ENCODE results near the gene IGSF3. TPM values are rescaled to one million over a fixed set of nuclear protein-coding genes. Genes with fewer than 3 reads are reported as not detected.

Gene IGSF3
- total RNA-seq, 2 donors from 2014 or later = 21.4 to 30.6 TPM

DNA sequence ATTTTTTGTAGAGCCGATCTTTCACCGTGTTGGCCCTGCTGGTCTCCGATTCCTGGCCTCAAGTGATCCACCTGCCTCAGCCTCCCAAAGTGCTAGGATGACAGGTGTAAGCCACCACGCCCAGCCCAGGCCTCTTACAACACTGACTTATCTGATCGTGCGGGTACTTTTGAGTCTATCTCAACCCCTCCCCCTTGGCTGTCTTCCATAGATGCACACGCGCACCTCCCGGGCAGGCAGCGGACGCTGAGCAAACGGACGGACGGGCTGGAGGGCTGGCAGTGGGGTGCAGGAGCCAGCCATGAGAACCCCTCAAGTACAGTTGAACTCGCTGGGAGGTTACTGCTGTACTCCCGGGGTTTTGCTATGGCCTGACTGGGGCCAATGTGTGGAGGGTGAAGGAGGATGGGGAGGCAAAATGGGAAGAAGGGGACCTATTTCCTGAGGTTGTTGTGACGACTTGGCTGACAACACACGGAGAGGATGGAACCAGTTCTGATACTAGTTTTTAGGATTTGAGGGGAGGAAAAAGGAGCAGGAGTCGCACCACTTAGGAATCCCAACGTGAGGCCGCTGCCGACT lies 97.7 kb downstream of the IGSF3 start:
- H3K4me3 ChIP-seq = peak overlapping the region; percentile 66
- peak overlapping the region; percentile 89 to 98 for H3K9ac ChIP-seq (ENCODE audit: low read depth in 2 of 2, low read length in 2 of 2)
- H3K27me3 ChIP-seq = no peaks in the 10 kb centered on the region
- intact Hi-C loops (cut with DNase I) = loop anchor here (5.0 kb wide), 1 partner anchor 487 kb away; no protein-coding TSS in a partner anchor
- no peaks in the 10 kb centered on the region for H3K36me3 ChIP-seq
- peak; percentile 89 for DNase-seq
- H3K4me1 ChIP-seq = peaks cover 4% of the 10 kb centered on the region
- no peaks in the 10 kb centered on the region for H3K9me3 ChIP-seq
- peak overlapping the region; percentile 96 for H3K27ac ChIP-seq
- TF ChIP-seq, protein P1, sequence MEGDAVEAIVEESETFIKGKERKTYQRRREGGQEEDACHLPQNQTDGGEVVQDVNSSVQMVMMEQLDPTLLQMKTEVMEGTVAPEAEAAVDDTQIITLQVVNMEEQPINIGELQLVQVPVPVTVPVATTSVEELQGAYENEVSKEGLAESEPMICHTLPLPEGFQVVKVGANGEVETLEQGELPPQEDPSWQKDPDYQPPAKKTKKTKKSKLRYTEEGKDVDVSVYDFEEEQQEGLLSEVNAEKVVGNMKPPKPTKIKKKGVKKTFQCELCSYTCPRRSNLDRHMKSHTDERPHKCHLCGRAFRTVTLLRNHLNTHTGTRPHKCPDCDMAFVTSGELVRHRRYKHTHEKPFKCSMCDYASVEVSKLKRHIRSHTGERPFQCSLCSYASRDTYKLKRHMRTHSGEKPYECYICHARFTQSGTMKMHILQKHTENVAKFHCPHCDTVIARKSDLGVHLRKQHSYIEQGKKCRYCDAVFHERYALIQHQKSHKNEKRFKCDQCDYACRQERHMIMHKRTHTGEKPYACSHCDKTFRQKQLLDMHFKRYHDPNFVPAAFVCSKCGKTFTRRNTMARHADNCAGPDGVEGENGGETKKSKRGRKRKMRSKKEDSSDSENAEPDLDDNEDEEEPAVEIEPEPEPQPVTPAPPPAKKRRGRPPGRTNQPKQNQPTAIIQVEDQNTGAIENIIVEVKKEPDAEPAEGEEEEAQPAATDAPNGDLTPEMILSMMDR (IDR thresholded peaks at IDR 0.05) = no peak

DNA sequence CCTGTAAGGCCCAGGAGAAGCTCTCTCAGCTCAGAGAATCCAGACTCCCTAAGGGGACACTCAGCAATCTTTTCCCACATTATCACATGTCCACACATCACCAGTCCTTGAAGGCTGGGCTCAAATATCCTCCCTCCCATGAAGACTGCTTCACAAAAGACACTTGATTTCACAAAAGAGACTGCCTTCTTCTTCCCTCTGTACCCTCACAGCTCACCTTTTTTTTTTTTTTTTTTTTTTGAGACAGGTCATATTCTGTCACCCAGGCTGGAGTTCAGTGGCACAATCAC lies 98.2 kb downstream of the IGSF3 start:
- H3K9ac ChIP-seq (ENCODE audit: low read depth in 2 of 2, low read length in 2 of 2) = peak overlapping the region in 1 of 2 donors; percentile 3
- intact Hi-C loops (cut with DNase I) = no loop called here
- H3K27ac ChIP-seq = no peak overlapping the region

DNA sequence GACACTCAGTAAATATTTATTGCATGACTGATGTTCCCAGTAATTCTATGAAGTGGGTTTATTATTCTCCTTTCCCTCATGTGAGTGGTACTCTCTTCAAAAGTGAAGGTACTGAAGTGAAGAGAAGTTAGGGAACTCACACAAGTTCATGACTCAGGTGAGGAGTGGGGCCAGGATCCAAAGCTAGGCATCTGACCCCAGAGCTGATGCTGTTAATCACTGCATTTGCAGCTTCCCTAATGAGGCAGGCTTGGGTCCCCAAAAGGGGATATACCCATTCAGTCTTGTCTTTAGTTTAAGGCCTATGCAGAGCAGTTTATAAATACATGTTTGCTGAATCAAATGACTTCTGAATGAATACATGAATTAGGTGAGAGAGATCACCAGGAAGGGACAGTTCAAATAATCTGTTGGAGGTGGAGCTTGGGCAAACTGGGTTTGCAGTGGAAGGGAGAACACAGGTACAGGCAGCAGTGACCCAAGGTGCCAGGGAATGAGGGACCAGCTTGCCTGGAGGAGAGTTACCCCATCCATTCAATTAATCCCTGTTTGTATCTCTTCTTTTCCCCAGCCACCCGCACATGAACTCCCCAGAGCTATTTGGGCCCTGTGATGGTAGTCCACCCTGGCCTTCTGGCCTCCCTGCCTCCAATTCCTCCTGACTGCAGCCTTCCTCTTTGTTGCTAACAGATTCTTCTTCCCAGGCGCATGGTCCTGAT lies 98.7 kb downstream of the IGSF3 start:
- no peaks in the 10 kb centered on the region for H3K27me3 ChIP-seq
- H3K4me1 ChIP-seq = peaks cover 4% of the 10 kb centered on the region
- intact Hi-C loops (cut with DNase I) = no loop called here
- H3K9me3 ChIP-seq = no peaks in the 10 kb centered on the region
- no peak overlapping the region for H3K4me3 ChIP-seq
- TF ChIP-seq, protein P1 (IDR thresholded peaks at IDR 0.05) = no peak
- peak overlapping the region in 1 of 2 donors; percentile 3 for H3K9ac ChIP-seq (ENCODE audit: low read depth in 2 of 2, low read length in 2 of 2)
- H3K27ac ChIP-seq = no peak overlapping the region
- DNase-seq = no peak
- no peaks in the 10 kb centered on the region for H3K36me3 ChIP-seq

More for the DNA sequence above, 98.2 kb downstream of the IGSF3 start:
- TF ChIP-seq, protein P1 (IDR thresholded peaks at IDR 0.05) = no peak
- H3K27me3 ChIP-seq = no peaks in the 10 kb centered on the region
- no peak for DNase-seq
- no peaks in the 10 kb centered on the region for H3K9me3 ChIP-seq
- H3K36me3 ChIP-seq = no peaks in the 10 kb centered on the region
- H3K4me1 ChIP-seq = peaks cover 4% of the 10 kb centered on the region
- H3K4me3 ChIP-seq = no peak overlapping the region

DNA sequence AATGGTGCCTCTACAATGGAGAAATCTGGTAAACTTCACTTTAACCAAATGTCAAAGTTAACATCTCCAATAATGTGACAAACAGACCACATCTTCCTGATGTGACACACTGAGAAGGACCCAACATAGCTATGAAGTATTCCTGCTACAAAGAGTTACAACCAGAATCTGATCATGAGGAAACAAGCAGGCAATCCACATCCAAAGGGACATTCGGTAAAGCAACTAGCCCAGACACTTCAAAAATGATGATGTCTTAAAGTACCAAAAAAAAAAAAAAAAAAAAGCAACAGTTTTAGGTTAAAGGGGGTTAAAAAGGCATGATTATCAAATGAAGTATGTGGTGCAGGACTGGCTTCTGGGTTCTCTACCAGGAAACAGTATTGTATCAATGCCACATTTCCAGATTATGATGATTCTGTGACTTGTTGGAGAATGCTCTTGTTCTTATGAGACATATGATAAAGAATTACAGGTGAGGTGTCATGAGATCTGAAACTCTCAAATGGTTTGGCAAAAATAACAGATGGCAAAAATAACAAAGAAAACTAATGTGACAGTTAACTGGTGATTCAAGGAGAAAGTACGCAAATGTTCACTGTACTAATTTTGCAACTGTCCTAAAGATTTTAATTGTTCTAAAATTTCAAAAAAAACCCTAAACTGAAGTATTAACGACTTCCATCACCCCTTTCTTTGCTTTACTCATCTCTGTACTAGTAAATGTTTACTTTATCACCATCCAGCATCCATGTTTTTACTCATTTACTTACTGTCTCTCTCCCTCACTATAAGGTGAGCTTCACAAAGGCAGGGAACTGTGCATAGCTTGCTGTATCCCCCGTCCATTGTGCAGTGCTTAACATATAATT lies 99.5 kb downstream of the IGSF3 start:
- Histone ChIP-seq H3K27me3 (no peaks in the 10 kb centered on the region), H3K9ac (ENCODE audit: low read depth in 2 of 2, low read length in 2 of 2) (no peak overlapping the region), H3K9me3 (no peaks in the 10 kb centered on the region), H3K4me1 (peaks cover 4% of the 10 kb centered on the region), H3K36me3 (no peaks in the 10 kb centered on the region), H3K4me3 (no peak overlapping the region), H3K27ac (no peak overlapping the region)
- no peak for DNase-seq
- TF ChIP-seq, protein P1 (IDR thresholded peaks at IDR 0.05) = no peak
- intact Hi-C loops (cut with DNase I) = no loop called here

DNA sequence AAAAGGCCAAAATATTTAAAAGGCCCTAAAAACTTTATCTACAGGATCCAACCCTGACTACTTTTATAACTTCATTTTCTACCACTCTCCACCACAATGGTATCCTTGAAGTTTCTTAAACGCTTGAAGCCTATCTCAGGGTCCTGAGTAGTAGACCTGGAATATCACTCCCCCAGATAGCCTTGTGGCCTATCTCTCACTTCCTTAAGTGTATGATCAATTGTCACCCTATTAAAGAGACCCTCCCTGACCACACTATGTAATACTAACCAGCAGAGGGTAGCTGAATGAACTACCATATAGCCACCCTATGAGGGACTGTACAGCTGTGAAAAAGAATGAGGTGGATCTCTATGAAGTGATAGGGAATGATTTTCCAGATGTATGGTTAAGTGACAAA lies 102.3 kb downstream of the IGSF3 start:
- Histone ChIP-seq H3K4me3 (no peak overlapping the region), H3K9ac (ENCODE audit: low read depth in 2 of 2, low read length in 2 of 2) (no peak overlapping the region), H3K4me1 (peaks cover 4% of the 10 kb centered on the region), H3K27me3 (no peaks in the 10 kb centered on the region), H3K9me3 (no peaks in the 10 kb centered on the region), H3K36me3 (no peaks in the 10 kb centered on the region), H3K27ac (no peak overlapping the region)
- DNase-seq = no peak
- TF ChIP-seq, protein P1 (IDR thresholded peaks at IDR 0.05) = no peak
- intact Hi-C loops (cut with DNase I) = no loop called here
